Hepatocyte (in vitro differentiated cells): Measurements from ENCODE around the gene BLM. TPM values are rescaled to one million over a fixed set of nuclear protein-coding genes. Genes with fewer than 3 reads are reported as not detected.

ENCODE experiments used
- DNase-seq: peaks from one replicate; pipeline ENCODE4 v3.0.0-alpha.2; 2016; ENCODE audit warnings: low spot score
- H2AFZ ChIP-seq: fragments of 200-600 bp; sonication (generic); 2 replicates; pipeline ENCODE4 v1.6.0; 2016; ENCODE audit warnings: antibody characterized with exemption, mild to moderate bottlenecking
- H3K27ac ChIP-seq: fragments of 200-600 bp; sonication (generic); 2 replicates; pipeline ENCODE4 v1.5.1; 2016; ENCODE audit warnings: mild to moderate bottlenecking
- H3K27me3 ChIP-seq: fragments of 200-600 bp; sonication (generic); 2 replicates; pipeline ENCODE4 v1.6.1; 2016
- H3K36me3 ChIP-seq: fragments of 200-600 bp; sonication (generic); replicated peaks from 2 replicates; pipeline ENCODE4 v1.5.1; 2016; ENCODE audit warnings: low read depth; ENCODE audit not compliant: insufficient read depth
- H3K4me1 ChIP-seq: fragments of 200-600 bp; sonication (generic); 2 replicates; pipeline ENCODE4 v1.5.1; 2016; ENCODE audit warnings: mild to moderate bottlenecking, moderate library complexity; ENCODE audit not compliant: insufficient read depth
- H3K4me2 ChIP-seq: fragments of 200-600 bp; sonication (generic); 2 replicates; pipeline ENCODE4 v1.6.0; 2016
- H3K4me3 ChIP-seq: fragments of 200-600 bp; sonication (generic); 2 replicates; pipeline ENCODE4 v1.5.1; 2016; ENCODE audit warnings: mild to moderate bottlenecking
- H3K79me2 ChIP-seq: fragments of 200-600 bp; sonication (generic); 2 replicates; pipeline ENCODE4 v1.6.0; 2017; ENCODE audit warnings: mild to moderate bottlenecking
- H3K9me2 ChIP-seq: fragments of 200-600 bp; sonication (generic); replicated peaks from 2 replicates; pipeline ENCODE4 v1.6.0; 2017; ENCODE audit warnings: mild to moderate bottlenecking; ENCODE audit not compliant: insufficient read depth
- H3K9me3 ChIP-seq: fragments of 200-600 bp; sonication (generic); 2 replicates; pipeline ENCODE4 v1.5.1; 2016; ENCODE audit warnings: low read depth, mild to moderate bottlenecking
- H4K20me1 ChIP-seq: fragments of 200-600 bp; sonication (generic); 2 replicates; pipeline ENCODE4 v1.6.0; 2016; ENCODE audit warnings: mild to moderate bottlenecking; ENCODE audit not compliant: insufficient read depth, poor library complexity, severe bottlenecking
- EZH2 ChIP-seq: fragments of 200-600 bp; sonication (generic); IDR thresholded peaks from 2 replicates; pipeline ENCODE4 v1.6.1; 2016; ENCODE audit warnings: antibody characterized with exemption, mild to moderate bottlenecking, borderline replicate concordance
- EZH2phosphoT487 ChIP-seq: fragments of 200-600 bp; sonication (generic); IDR thresholded peaks from one replicate; pipeline ENCODE4 v1.6.1; 2018; ENCODE audit warnings: antibody characterized with exemption, mild to moderate bottlenecking, low read depth, moderate library complexity; ENCODE audit not compliant: unreplicated experiment, severe bottlenecking
- WGBS: methylation state at CpG from one replicate; pipeline ENCODE4 v1.1.6; 2016; ENCODE audit warnings: low lambda C conversion rate; ENCODE audit errors: missing lambda C conversion rate; 5-methylcytosine and 5-hydroxymethylcytosine counted together
- polyA plus RNA-seq: library from polyadenylated mRNA; unstranded; fragments of >200 nt; fragmentation: Nextera tagmentation; extraction: Ambion mirVana; gene quantifications from 2 replicates; pipeline ENCODE4 v1.2.1, GENCODE V29; 2016
- total RNA-seq: library from RNA; depleted of rRNA; stranded (reverse); fragments of >200 nt; gene quantifications from 2 replicates; pipeline ENCODE4 v1.2.3, GENCODE V29; 2014
- TF ChIP-seq, protein P1 (sequence below): fragments of 200-600 bp; sonication (generic); IDR thresholded peaks from 2 replicates; pipeline ENCODE4 v1.5.1; 2016; ENCODE audit warnings: antibody characterized with exemption, mild to moderate bottlenecking; ENCODE audit not compliant: poor library complexity

Gene BLM
- total and polyA plus RNA-seq, 2 experiments from 2014 or later, result 1.7 to 3.5 TPM

GRCh38 chr15:90679959-90680358, 37.2 kb upstream of the BLM start:
- no peaks in the 10 kb centered on the region for H3K79me2 ChIP-seq
- H3K9me3 ChIP-seq, result no peaks in the 10 kb centered on the region
- H3K36me3 ChIP-seq, result no peaks in the 10 kb centered on the region
- WGBS, result 93% methylated on average over 3 of the region's 3 CpGs
- no peak overlapping the region for H2AFZ ChIP-seq
- no peaks in the 10 kb centered on the region for H3K27me3 ChIP-seq
- TF ChIP-seq EZH2phosphoT487, result no peak
- TF ChIP-seq EZH2, result no peak
- H4K20me1 ChIP-seq, result no peaks in the 10 kb centered on the region
- H3K4me1 ChIP-seq, result no peaks in the 10 kb centered on the region
- DNase-seq, result no peak
- no peak overlapping the region for H3K27ac ChIP-seq
- H3K4me2 ChIP-seq, result no peak overlapping the region
- no peak overlapping the region for H3K4me3 ChIP-seq
- no peaks in the 10 kb centered on the region for H3K9me2 ChIP-seq

DNA sequence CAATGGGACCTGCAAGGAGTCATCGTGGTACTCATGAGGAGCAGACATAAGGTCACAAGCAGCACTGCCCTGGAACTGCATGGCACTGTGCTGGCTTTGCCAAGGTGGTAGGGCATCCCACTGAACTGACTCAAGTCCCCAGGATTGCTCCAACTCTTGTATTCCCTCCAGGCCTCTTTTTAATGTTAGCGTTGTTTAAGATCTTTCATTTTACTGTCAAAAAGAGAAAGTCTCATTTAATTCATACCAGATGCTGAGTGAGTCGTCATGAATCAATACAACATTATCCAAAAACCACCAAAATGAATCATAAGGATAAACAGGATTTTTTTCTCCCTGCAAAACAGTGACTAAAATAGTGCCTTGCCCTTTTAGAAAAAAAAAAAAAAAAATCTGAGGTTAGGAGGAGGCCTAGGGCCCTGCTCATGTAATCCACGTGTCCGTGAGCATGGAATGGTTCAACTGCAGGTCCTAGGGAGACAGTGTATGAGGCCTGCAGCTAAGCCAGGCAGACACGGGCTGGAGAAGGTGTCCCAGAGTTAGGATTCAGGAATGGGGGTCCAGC, 36.7 kb upstream of the BLM start:
- no peak for DNase-seq
- H3K9me2 ChIP-seq, result no peaks in the 10 kb centered on the region
- H3K4me2 ChIP-seq, result no peak overlapping the region
- no peak overlapping the region for H2AFZ ChIP-seq
- no peak overlapping the region for H3K4me3 ChIP-seq
- no peak overlapping the region for H3K27ac ChIP-seq
- no peaks in the 10 kb centered on the region for H3K36me3 ChIP-seq
- no peaks in the 10 kb centered on the region for H3K79me2 ChIP-seq
- H3K27me3 ChIP-seq, result no peaks in the 10 kb centered on the region
- no peaks in the 10 kb centered on the region for H3K9me3 ChIP-seq
- no peaks in the 10 kb centered on the region for H3K4me1 ChIP-seq
- no peaks in the 10 kb centered on the region for H4K20me1 ChIP-seq
- TF ChIP-seq EZH2phosphoT487, result no peak
- no peak for TF ChIP-seq EZH2
- WGBS, result 60% methylated on average over 6 of the region's 6 CpGs

DNA sequence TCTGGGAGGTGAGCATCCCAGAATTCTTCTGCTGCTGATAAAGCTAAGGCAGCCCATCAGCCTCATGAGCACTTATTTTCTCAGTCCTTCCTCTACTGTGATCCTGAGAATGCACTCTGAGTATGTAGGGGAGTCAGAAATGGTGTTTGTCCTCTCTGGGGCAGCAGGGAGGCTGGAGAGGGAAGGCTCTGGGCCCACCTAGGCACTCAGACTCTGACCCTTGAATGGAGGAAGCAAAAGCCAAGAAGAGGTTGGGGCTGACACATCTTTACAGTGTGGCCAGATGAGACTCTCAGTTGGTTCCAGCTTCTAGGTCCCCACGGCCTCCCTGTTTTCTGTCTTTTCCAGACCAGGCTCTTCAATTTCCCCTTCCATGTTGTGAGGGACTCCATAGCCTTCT, 36.1 kb upstream of the BLM start:
- no peaks in the 10 kb centered on the region for H4K20me1 ChIP-seq
- H3K9me3 ChIP-seq, result no peaks in the 10 kb centered on the region
- H2AFZ ChIP-seq, result no peak overlapping the region
- no peaks in the 10 kb centered on the region for H3K9me2 ChIP-seq
- H3K36me3 ChIP-seq, result no peaks in the 10 kb centered on the region
- no peak overlapping the region for H3K27ac ChIP-seq
- no peaks in the 10 kb centered on the region for H3K79me2 ChIP-seq
- no peak for TF ChIP-seq EZH2
- TF ChIP-seq, protein P1, sequence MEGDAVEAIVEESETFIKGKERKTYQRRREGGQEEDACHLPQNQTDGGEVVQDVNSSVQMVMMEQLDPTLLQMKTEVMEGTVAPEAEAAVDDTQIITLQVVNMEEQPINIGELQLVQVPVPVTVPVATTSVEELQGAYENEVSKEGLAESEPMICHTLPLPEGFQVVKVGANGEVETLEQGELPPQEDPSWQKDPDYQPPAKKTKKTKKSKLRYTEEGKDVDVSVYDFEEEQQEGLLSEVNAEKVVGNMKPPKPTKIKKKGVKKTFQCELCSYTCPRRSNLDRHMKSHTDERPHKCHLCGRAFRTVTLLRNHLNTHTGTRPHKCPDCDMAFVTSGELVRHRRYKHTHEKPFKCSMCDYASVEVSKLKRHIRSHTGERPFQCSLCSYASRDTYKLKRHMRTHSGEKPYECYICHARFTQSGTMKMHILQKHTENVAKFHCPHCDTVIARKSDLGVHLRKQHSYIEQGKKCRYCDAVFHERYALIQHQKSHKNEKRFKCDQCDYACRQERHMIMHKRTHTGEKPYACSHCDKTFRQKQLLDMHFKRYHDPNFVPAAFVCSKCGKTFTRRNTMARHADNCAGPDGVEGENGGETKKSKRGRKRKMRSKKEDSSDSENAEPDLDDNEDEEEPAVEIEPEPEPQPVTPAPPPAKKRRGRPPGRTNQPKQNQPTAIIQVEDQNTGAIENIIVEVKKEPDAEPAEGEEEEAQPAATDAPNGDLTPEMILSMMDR, result no peak
- TF ChIP-seq EZH2phosphoT487, result no peak
- H3K4me1 ChIP-seq, result no peaks in the 10 kb centered on the region
- H3K4me2 ChIP-seq, result no peak overlapping the region
- 100% methylated on average over 1 of the region's 1 CpG for whole genome bisulfite sequencing
- DNase-seq, result no peak
- no peaks in the 10 kb centered on the region for H3K27me3 ChIP-seq
- H3K4me3 ChIP-seq, result no peak overlapping the region

DNA sequence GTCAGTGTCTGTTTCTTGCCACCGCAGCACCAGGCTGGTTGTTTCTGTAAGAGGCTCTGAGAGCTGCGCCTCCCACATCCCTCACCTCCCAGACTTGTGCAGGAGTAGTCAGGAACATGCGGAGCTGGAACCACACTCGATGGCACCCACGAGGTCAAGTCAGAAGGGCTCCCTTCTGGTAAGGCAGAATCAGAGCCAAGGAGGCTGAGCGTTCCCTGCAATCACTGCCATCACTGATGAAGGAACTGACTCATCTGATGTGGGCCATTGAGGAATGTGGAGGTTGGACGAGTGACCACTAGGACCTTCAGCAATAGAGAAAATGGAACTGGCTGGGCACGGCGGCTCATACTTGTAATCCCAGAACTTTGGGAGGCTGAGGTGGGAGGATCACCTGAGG, 35.7 kb upstream of the BLM start:
- WGBS, result 94% methylated on average over 9 of the region's 9 CpGs
- Histone ChIP-seq H3K9me3 (no peaks in the 10 kb centered on the region), H4K20me1 (no peaks in the 10 kb centered on the region), H3K79me2 (no peaks in the 10 kb centered on the region), H3K27ac (no peak overlapping the region), H2AFZ (no peak overlapping the region), H3K36me3 (no peaks in the 10 kb centered on the region), H3K4me1 (no peaks in the 10 kb centered on the region), H3K4me3 (no peak overlapping the region), H3K4me2 (no peak overlapping the region), H3K9me2 (no peaks in the 10 kb centered on the region), H3K27me3 (no peaks in the 10 kb centered on the region)
- DNase-seq, result no peak
- TF ChIP-seq, protein P1, result no peak
